Psoas muscle (tissue), 8 donors: Measurements from ENCODE around the gene FLNC. TPM values are rescaled to one million over a fixed set of nuclear protein-coding genes. Genes with fewer than 3 reads are reported as not detected.

ENCODE experiments used
- ATAC-seq, 4 donors: fragments of 200-7000 bp; cut with Tn5 transposase; one replicate each; pipeline ENCODE4 v1.9.1; 2020; ENCODE audit warnings: moderate library complexity in 3 of 4, mild to moderate bottlenecking in 2 of 4
- DNase-seq, 2 donors: peaks; one replicate each; pipeline ENCODE4 v3.0.0-alpha.2; 2020
- H3K27ac ChIP-seq: fragments of 200-600 bp; one replicate; pipeline ENCODE4 v1.8.0; 2022
- H3K27me3 ChIP-seq, 3 donors: fragments of 200-600 bp in 1 of 3; one replicate each; pipeline versions ENCODE4 v1.6.1 to v1.8.0; 2013 to 2022; ENCODE audit warnings: low read length in 2 of 3, mild to moderate bottlenecking in 2 of 3, moderate library complexity in 1 of 3; ENCODE audit not compliant: insufficient read depth in 3 of 3
- H3K36me3 ChIP-seq, 2 donors: fragments of 200-600 bp in 1 of 2; one replicate each; pipeline versions ENCODE4 v1.6.1 to v1.8.0; 2013 to 2022; ENCODE audit warnings: low read depth in 1 of 2, mild to moderate bottlenecking in 1 of 2, moderate library complexity in 1 of 2; ENCODE audit not compliant: insufficient read depth in 1 of 2
- H3K4me1 ChIP-seq: fragments of 200-600 bp; one replicate; pipeline ENCODE4 v1.8.0; 2022
- H3K4me3 ChIP-seq: fragments of 200-600 bp; one replicate; pipeline ENCODE4 v1.8.0; 2022; ENCODE audit warnings: mild to moderate bottlenecking
- H3K9me3 ChIP-seq: fragments of 200-600 bp; one replicate; pipeline ENCODE4 v1.8.0; 2022
- WGBS, 3 donors: extraction: QIAGEN DNeasy Blood & Tissue Kit; methylation state at CpG; one replicate each; pipeline versions ENCODE4 v1.1.6 to v1.1.7; 2013; 5-methylcytosine and 5-hydroxymethylcytosine counted together
- intact Hi-C, 2 donors: fragments of 100-400 bp; cut with DNase I; formaldehyde crosslinking; loops; one replicate each; pipeline versions ENCODE4 v1.11.0 to v1.14.2; 2022
- polyA plus RNA-seq, 3 donors: library from polyadenylated mRNA; stranded (reverse); fragments of 200-250 nt; gene quantifications; one replicate each; pipeline ENCODE4 v1.2.3, GENCODE V29; 2013
- total RNA-seq, 4 donors: library from RNA; stranded (reverse); fragmentation: NEBNext Ultra II Directional in 2 of 4; extraction: Animal tissue kit (Norgen Biotek cat#: 25700) in 2 of 4; gene quantifications; one replicate each; pipeline versions ENCODE4 v1.2.1 to v1.2.4, GENCODE V29; 2021 to 2023
- TF ChIP-seq, protein P1 (sequence below): fragments of 200-600 bp; IDR thresholded peaks from one replicate; pipeline ENCODE4 v1.8.0; 2022; ENCODE audit warnings: antibody characterized with exemption
- donor health status: healthy with polysubstance abuse.
- donor health status: DM: no; HTN: no; CAD: no; lungs with moderate emphysema.
- donor health status: Bipolar disorder and iron deficiency.
- donor health status: healthy.
- donor health status: DM: yes; HTN: yes; CAD: no.
- donor health status: DM: no; HTN: no; CAD: no.
- donor health status: DM: no; HTN: no; CAD: no.
- donor health status: DM: yes; HTN: yes; CAD: no.

Gene FLNC
- total and polyA plus RNA-seq, 7 donors = 1,080 to 6,311 (median 4,011) TPM

DNA sequence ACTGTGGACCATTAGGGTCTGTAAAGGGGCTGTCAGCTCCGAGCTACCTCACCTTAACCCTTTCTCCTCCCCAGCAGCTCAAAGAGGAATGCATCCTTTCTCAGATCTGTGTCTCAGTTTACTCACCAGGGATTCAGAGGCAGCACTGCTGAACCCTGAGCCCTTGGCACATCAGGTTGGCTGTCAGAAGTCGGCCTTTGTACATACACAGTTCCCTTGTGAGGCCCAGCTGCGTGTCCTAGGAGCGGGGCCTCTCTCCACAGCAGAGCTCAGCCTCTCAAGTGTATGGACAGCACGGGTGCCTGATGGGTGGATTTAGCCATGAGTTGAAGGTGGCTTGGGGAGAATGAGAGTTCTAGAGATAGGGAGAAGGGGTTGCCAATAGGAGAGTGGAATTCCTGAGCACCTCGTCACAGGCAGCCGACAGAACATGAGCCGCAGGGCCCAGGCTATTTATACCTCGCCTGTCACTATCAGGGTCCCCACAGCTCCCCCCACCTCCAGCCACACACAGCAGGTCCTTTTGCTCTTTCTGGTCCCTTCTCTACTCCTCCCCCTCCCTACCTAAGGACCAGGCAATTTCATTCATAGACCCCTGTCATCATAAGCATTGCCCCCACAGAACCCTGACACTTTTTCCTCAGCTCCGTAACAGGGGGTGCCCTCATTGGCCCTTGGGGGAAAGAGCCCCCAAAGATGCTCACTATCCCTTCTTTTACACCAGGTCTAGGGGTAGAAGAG is 2.1 kb upstream of the FLNC start:
- H3K9me3 ChIP-seq = no peaks in the 10 kb centered on the region
- peaks cover 4 to 22% of the 10 kb centered on the region in 2 donors for H3K36me3 ChIP-seq
- H3K27ac ChIP-seq = peak overlapping the region; percentile 100
- H3K4me3 ChIP-seq = peak overlapping the region; percentile 89
- intact Hi-C loops = loop anchor here (5.0 kb wide), 3 partner anchors 36 to 91 kb away; partner anchors contain the start of genes CCDC136 (in 2 of the 2) and CALU (in 1 of the 2)
- TF ChIP-seq, protein P1, sequence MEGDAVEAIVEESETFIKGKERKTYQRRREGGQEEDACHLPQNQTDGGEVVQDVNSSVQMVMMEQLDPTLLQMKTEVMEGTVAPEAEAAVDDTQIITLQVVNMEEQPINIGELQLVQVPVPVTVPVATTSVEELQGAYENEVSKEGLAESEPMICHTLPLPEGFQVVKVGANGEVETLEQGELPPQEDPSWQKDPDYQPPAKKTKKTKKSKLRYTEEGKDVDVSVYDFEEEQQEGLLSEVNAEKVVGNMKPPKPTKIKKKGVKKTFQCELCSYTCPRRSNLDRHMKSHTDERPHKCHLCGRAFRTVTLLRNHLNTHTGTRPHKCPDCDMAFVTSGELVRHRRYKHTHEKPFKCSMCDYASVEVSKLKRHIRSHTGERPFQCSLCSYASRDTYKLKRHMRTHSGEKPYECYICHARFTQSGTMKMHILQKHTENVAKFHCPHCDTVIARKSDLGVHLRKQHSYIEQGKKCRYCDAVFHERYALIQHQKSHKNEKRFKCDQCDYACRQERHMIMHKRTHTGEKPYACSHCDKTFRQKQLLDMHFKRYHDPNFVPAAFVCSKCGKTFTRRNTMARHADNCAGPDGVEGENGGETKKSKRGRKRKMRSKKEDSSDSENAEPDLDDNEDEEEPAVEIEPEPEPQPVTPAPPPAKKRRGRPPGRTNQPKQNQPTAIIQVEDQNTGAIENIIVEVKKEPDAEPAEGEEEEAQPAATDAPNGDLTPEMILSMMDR = no peak
- 25 to 35% (median 28%) methylated on average over 10 of the region's 10 CpGs for WGBS, 3 donors
- H3K4me1 ChIP-seq = peaks cover 35% of the 10 kb centered on the region
- DNase-seq (peak; percentile 71 to 91), ATAC-seq (peak; percentile 47 to 65 (median 56))
- no peaks in the 10 kb centered on the region for H3K27me3 ChIP-seq

DNA sequence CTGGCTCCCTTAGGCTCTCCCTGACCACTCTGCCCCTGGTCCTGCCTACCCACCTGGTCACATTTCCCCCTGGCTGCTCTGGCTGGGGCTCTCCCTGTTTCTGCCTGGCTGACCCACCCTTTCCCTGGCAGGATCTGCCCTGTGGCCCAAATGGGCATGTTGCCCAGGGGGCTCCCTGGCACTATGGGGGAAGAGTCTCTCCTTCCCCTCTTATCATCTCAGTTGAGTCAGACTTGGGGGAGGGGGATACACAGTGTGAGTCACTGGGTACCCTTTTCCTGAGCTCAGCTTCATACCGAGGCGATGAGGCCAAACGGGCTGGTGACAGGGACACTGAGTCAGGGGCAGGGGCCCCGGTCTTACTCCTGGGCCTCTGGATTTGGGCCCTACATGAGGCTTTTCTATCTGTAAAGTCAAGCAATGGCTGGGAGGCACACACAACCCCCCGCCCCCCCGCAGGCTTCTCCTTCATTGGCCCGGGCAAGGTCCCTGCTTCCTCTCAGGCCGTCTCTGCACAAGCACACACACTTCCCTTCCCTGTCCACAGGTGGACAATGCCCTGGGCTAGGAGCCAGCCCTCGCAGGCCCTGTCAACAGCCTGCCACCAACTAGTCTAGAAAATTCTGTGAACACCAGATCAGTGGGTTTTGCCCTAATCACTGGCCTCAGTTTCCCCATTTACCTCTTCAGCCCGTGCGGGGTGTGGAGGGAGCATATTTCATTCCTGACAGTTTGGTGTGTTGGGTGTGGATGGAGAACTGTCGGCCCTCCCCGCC is 627 bp upstream of the FLNC start:
- H3K4me1 ChIP-seq = peaks cover 39% of the 10 kb centered on the region
- DNase-seq = peak; percentile 68 to 86
- peaks cover 4 to 36% of the 10 kb centered on the region in 2 donors for H3K36me3 ChIP-seq
- H3K9me3 ChIP-seq = no peaks in the 10 kb centered on the region
- intact Hi-C loops = loop anchor here (5.0 kb wide), 4 partner anchors 37 to 92 kb away; partner anchors contain the start of genes CCDC136 (in 2 of the 2) and CALU (in 1 of the 2)
- H3K4me3 ChIP-seq = peak overlapping the region; percentile 89
- WGBS, 3 donors = 9 to 14% (median 12%) methylated on average over 12 to 13 of the region's 13 CpGs
- ATAC-seq = peak in 3 of 4 donors; percentile 3 to 11 (median 3)
- no peaks in the 10 kb centered on the region for H3K27me3 ChIP-seq
- H3K27ac ChIP-seq = peak overlapping the region; percentile 100
- TF ChIP-seq, protein P1 = no peak

DNA sequence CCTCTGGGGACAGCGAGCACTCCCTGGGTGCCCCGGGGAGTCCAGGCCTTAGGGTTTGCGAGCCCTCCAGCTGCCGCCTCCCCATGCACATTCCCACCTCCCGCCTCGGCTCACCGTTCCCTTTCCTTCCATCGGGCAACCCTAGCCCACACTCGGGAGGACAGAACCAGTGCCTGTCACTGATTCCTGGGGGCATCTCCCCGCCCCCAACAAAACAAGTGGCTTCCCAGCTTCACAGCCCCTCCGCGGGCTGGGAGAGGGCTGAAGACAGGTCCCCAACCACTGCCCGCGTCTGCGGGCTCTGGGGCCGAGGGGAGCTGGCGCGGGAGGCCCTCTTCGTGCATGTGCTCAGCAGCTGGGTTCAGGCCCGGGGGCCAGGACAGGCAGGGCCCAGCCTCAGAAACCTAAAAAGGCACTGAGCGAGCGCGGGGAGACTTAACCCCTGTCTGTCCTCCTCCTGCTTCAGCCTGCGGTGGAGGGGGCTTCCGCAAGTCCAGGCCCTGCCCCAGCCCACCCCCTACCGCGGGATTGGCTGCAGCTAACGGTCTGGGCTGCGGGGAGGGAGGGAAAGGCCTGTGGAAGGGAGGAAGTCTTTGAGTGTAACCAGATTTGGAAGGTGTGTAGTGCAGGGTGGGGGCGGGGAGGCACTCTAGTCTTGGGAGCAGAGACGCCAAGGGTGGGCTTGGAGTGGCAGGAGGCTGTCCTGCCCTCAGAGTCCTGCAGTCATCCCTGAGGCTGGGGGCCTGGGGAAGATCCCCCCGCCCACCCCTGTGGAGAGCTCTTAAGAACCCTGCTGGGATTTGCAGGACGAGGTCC is 1.2 kb downstream of the FLNC start:
- DNase-seq = peak; percentile 46 to 71
- ATAC-seq = no peak
- Histone ChIP-seq H3K36me3 (peaks cover 4 to 55% of the 10 kb centered on the region in 2 donors), H3K4me1 (peaks cover 48% of the 10 kb centered on the region), H3K27me3 (no peaks in the 10 kb centered on the region), H3K9me3 (no peaks in the 10 kb centered on the region), H3K4me3 (peak overlapping the region; percentile 89), H3K27ac (peak overlapping the region; percentile 100)
- intact Hi-C loops = loop anchor here in 1 of 2 donors (5.0 kb wide), 1 partner anchor 89 kb away; no protein-coding TSS in a partner anchor
- TF ChIP-seq, protein P1 = no peak
- WGBS, 3 donors = 4 to 6% (median 4%) methylated on average over 29 to 33 of the region's 33 CpGs
